Measurements from ENCODE around the gene ATP2B3.
"Not testable (repeated sequence)": the region's sequence is repeated elsewhere in the genome, so short reads cannot be mapped to it uniquely, and the experiment has no call there.

ATP2B3 gene

GRCh38 chrX:153596981-153597750, 79.7 kb downstream of the ATP2B3 start:
- DNase-seq: no peak

- peak; percentile 35 for DNase-seq
These were observed 81.2 kb downstream of the ATP2B3 start, which contains the start of gene CCNQ for GRCh38 chrX:153598541-153599191. Gene CCNQ (minus strand): TSS chrX:153599139. CDS start chrX:153599073, 66 bp downstream.

- peak; percentile 90 for DNase-seq
These were observed 82.0 kb downstream of the ATP2B3 start for GRCh38 chrX:153599192-153600031.

- peak; percentile 23 for DNase-seq
These were observed 82.6 kb downstream of the ATP2B3 start for GRCh38 chrX:153600032-153600373.

- no peak for DNase-seq
These were observed 83.5 kb downstream of the ATP2B3 start for GRCh38 chrX:153600921-153601320.

GRCh38 chrX:153601511-153602110, 84.2 kb downstream of the ATP2B3 start:
- no peak for DNase-seq

- no peak for DNase-seq
These were observed 85.2 kb downstream of the ATP2B3 start for GRCh38 chrX:153602601-153603000.

- no peak for DNase-seq
These were observed 85.8 kb downstream of the ATP2B3 start for GRCh38 chrX:153603131-153603656.

GRCh38 chrX:153604666-153605380, 87.4 kb downstream of the ATP2B3 start:
- not testable (repeated sequence) for DNase-seq

- no peak for DNase-seq
These were observed 89.1 kb downstream of the ATP2B3 start for GRCh38 chrX:153606503-153606902.

- DNase-seq: no peak
These were observed 90.9 kb downstream of the ATP2B3 start for GRCh38 chrX:153608376-153608775.

GRCh38 chrX:153608806-153609205, 91.4 kb downstream of the ATP2B3 start:
- no peak for DNase-seq

- peak; percentile 83 for DNase-seq
These were observed 92.7 kb downstream of the ATP2B3 start for GRCh38 chrX:153609917-153610835.

- DNase-seq: no peak
These were observed 93.4 kb downstream of the ATP2B3 start for GRCh38 chrX:153610836-153611213.

GRCh38 chrX:153611298-153612095, 94.1 kb downstream of the ATP2B3 start:
- no peak for DNase-seq

- no peak for DNase-seq
These were observed 95.0 kb downstream of the ATP2B3 start for GRCh38 chrX:153612413-153612812.

GRCh38 chrX:153614818-153615217, 97.4 kb downstream of the ATP2B3 start:
- no peak for DNase-seq

GRCh38 chrX:153620576-153620975, 103.1 kb downstream of the ATP2B3 start:
- no peak for DNase-seq

- no peak for DNase-seq
These were observed 104.6 kb downstream of the ATP2B3 start for GRCh38 chrX:153621949-153622598.

Data from stimulated activated CD4-positive, alpha-beta T cell treated with anti-CD3 and anti-CD28 coated beads, Interleukin-15, amount 100 ng/mL, for 24 hours (primary cell).